HG03064 (cell line): ENCODE measurements around the gene PUS7L.
"Not testable (repeated sequence)": the region's sequence is repeated elsewhere in the genome, so short reads cannot be mapped to it uniquely, and the experiment has no call there.

ENCODE experiments used
- ATAC-seq: cut with Tn5 transposase; IDR thresholded peaks from one replicate; pipeline ENCODE4 v1.9.1; 2021; ENCODE audit warnings: low read depth; ENCODE audit not compliant: unreplicated experiment

PUS7L gene

DNA sequence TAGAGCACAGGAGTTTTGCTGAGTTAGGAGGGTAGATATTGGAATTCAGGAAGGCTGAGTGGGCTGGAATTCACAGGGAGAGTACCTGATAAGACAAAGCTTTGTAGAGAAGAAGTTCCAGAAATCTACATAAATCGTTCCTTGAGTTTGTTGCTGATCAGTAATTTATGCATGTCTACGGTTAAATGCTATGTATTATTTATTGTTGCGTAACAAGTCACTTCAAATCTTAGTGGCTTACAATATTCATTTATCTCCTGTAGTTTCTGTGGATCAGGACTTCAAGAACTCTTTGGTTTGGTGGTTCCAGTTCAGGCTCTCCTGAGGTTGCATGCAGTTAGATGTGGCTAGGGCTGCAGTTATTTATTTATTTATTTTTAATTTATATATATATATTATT is 7.8 kb downstream of the PUS7L start:
- ATAC-seq, result no peak

DNA sequence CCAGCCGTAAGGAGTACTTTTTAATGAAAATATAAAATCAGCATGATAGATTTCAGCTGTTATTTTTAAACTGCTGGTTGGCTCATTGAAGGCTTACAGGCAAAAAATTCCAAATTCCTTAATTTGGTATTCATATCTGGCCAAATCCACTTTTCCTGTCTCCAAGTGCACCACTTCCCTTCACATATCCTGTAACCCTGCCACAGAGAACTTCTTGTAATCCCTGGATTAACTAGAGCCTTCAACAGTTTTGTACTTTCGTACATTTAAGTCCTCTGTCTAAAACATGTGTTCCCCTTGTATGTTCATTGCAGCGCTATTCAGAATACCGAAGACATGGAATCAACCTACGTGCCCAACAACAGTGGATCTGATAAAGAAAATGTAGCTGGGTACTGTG is 9.6 kb downstream of the PUS7L start:
- no peak for ATAC-seq

DNA sequence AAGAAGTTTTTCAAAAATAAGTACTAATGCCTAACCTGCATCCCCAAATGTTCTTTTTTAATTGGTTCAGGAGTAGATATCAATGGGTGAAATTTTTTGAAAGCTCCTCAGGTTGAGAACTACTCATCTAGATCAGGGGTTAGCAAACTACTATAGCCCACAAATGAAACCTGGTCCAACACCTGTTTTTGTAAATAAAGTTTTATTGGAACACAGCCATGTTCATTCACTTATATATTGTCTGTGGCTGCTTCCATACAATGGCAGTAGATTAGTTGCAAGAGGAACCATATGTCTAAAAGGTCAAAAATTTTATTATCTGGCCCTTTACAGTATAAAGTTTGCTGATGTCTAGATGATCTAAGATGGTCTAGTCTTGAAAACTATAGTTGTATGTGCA is 13.8 kb downstream of the PUS7L start:
- no peak for ATAC-seq

DNA sequence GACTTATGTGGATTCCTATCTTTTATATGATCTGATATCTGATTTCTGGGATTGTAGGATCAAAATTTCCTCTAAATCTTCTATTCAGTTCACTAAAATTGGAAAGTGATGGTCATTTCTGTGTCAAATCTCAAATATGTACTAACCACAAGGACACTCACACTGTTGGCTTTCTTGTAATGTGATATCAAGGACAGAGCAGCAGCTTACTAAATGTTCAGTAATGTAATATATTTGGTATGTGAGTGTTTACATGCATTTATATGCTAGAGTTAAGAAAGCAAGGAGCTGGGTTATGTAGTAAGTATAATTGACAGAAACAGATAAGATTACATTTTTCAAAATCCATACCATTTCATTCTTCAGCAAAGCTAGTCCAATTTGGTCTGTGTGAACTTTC is 16.5 kb downstream of the PUS7L start:
- no peak for ATAC-seq

DNA sequence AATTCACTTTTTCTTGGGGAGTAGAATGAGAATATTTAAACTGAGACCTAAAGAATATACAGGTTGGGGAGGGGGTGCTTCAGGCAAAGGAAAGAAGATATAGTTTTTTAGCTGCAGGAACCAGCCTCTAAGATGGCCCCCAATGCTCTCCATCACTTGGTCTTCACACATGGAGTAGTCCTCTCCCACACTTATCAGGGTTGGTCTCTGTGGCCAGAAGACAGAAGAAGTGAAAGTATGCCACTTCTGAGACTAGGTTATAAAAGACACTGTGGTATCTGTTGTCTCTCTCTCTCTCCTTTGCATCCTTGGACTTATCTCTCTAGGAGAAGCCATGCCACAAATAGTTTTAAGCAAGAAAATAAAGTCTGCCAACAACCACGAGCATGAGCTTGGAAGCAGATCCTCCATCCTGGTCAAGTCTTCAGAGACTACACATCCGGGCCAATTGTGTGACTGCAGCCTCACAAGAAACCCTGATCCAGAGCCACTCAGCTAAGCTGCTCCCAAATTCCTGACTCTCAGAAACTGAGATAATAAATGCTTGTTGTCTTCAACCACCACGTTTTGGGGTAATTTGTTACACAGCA is 18.0 kb downstream of the PUS7L start:
- ATAC-seq, result no peak

DNA sequence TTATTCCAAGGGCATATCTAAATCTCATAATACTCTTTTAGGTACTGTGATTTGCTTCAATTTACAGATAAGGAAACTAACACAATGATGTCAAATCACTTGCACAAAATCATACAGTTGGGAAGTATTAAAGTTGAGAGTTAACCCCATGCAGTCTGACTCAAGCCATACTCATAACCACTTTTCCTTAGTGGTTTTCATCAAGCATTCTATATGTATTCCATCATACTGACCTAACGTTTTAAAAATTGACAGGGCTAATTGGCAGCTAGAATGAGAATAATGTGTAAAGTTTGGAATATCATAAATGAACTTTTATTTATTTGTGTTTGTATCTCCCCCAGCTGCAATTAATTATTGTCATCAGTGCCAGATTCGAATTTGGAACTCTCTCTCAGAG is 20.9 kb downstream of the PUS7L start:
- ATAC-seq, result no peak

DNA sequence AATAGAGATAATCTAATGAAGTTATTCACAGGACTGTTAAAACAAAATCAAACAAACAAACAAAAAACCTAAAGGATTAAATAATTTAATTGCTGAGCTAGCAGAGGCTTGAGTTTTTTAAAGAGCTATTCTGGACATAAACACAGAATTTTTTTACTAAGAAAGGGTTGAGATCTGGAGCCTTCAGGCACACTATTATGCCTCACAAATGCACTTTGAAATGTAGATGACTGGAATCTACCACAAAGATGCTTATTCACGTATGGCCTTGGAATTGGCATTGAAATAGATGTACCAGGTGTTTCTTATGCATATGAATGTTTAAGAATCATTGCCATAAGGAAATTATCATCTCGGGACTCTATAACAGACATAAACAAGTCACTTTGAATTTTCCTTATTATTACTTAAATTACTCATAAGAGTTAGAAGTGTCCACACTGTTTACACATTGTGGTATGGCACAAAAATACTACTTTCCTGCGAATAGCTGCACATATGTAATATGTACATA is 21.6 kb downstream of the PUS7L start:
- ATAC-seq, result no peak

DNA sequence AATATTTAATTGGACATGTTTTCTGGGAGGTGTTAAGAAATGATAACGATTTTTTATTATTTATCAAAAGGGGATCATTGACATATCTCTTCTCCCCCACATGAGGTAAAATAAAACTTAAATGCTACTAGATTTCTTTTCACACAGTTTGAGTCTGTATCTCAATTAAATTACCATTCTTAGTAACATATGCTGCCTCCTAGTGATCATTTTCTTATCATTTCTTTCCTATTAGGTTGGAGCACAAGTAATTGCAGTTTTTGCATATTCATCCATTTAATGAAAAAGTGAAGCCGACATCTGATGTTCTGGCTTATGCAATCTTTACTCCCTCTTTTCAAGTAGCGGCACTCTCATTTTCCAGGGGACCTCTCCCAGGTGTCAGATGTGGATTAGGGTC is 24.9 kb downstream of the PUS7L start:
- ATAC-seq, result no peak

DNA sequence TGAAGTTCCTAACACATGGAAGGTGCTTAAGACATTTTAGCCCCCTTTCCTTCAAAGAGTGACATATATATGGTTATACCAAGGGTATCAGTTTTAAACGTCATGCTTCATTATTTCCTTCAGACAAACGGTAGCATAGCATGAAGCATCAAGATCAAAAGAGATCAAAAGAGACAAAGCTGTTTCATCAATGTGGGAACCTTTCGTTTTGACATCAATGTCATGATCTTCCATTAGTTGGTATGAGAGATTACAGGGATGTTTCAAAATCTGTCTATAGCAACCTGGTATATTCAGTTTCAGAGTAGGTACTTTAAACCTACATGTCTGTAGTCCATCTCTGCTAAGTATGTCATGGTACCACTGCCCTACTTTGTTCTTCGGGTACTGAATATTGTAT is 28.3 kb downstream of the PUS7L start:
- ATAC-seq, result no peak

DNA sequence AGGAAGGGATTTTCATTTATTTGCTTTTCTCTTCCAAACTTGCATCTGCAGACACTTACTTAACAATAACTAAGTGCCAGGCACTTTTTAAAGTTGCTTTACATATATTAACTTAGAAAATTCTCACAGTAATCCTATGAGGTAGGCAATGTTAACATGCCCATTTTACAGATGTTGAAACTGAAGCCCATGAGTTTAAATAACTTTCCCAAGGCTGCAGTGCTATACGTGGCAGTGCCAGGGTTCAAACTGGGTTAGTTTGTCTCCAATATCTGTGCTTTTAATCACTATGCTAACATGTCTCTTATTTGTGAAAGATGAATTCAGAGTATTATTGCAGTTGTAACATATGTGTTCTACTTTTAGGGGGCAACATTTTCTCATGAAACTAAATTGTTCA is 29.9 kb downstream of the PUS7L start:
- no peak for ATAC-seq

DNA sequence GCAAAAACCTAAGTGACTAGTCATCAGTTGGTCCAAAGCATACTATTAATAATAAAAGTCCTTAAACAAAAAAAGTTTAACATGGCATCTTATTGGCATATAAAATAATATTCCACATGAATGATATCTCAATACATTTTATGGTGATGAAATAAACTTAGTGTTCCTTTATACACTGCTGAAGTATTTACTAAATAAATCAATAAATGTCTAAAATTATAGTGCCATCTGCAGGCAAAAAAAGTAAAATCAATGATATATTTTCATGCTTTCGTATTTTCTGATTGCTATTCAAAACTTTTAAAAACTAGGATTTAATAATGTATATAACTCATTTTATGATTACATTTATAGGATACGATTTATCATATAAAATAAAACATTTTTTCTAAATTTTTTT is 30.5 kb downstream of the PUS7L start:
- ATAC-seq, result no peak

DNA sequence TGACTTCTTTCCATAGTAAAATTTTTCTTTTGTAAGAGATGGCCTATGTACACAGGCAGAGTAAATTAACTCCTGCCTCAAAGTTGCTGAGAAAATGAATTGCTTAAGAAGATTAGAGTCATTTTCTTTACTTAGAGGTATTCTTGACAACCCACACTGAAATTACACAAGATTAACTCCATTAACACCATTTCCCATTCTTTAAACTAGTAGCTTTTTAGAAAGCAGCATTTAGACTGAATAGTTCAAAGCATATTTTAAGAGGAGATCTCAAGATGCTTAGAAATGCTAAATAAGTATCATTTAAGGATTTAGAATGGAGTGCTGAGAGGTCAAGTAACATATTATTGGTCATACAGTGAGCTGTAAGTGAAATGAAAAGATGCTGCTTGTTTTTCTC is 35.5 kb downstream of the PUS7L start:
- no peak for ATAC-seq

DNA sequence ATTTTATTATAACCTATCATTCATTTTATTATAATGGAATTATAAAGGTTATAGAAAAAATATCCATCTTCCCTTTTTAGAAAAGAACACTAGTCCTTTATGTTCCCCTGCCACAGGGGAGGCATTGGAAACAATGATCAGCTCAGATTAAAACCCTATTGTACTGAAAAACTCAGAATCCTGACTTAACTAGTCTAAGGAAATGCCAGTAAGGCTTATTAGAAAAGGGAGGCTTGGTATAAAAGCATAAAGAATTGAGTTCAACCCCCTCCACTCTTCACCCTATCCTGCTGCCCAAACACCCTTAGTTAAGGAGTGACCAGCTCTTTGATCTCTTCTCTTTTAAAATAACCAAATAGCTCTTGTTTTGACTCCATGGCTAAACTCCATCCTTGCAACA is 36.0 kb downstream of the PUS7L start:
- no peak for ATAC-seq

DNA sequence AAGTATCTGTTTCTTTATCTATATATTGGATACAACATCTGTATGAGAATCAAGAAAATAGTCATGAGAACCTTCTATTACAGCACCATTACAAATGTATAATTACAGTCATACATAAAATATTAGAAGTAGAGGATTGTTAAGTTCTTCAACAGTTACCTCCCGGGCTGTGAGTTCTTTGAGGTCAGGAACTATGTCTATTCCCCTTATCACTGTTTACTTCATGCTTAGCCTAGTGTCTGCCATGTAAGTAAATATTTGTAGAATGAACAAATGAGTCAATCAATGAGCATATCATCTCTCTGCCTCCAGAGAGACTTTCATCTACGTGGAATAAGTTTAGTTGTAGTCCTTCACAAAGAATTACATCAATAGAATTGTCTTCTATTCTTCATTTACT is 47.2 kb downstream of the PUS7L start:
- no peak for ATAC-seq

DNA sequence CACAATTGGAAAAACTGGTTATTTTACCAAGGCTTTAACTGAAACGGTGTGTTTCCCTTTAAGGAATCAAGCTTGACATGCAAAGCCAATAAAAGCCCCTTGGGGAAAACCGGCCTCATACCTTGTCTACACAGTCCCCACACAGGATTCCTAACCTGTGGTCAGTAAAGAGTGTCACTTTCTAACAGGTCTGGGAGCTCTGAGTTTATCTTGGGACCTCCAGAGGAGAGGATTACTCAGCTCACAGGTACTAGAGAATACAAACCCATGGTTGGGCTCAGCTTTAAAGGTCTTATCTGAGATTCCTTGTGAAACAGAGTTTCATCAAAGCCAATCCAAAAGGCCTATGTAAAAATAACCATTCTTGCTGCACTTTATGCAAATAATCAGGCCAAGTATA is 54.8 kb downstream of the PUS7L start:
- ATAC-seq, result not testable (repeated sequence)

DNA sequence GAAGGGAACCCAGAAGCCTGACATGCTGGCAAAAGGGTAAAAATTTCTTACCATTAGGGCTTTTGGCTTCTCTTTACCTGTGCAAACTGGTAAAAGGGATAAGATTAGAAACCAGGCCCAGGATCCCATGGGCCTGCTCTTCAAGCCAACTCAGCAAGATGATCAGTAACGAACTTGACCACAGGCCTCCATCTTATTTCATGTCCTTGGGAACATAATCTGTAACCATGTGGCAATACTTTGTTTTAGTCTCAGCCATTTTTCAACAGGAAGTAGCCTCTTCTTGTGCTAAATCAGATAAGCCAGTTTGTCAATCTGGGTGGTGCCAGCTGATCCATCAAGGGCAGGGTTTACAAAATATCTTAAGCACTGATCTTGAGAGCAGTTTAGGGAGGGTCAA is 57.4 kb downstream of the PUS7L start:
- not testable (repeated sequence) for ATAC-seq

DNA sequence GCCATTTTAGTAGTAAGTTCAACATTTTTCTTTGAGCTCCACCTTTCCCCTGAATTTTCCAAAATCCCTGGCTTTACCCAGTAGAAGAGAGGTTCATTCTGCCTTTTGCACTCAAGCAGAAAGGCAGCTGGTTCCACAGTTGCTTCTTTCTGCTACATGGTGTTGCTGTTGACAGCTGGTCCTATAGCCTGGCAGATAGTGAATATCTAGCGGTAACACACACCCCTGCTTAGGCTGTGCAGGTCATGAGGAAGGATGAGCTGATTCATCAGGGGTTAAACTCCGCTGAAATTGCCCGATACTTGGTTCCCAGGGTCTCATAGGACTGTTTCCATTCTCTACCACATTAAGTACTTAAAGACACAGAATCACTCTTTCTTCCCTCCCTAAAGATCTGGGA is 62.4 kb downstream of the PUS7L start:
- no peak for ATAC-seq

DNA sequence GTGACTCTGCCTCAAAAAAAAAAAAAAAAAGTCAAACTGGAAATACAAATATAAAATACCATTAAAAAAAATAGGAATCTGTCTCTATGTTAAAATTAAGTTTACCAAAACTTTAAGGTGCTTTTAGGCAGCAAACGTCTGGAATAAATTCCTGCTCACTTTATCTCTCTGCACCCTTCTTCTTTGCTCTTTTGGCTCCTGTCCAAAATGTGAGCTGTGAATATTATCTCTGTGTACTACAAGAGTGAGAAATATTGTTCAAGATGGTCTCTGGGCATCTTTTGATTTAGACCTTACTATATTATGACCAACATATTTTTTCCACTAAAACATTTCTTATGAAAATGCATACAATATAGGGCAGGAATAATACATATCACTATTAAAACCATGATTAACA is 63.7 kb downstream of the PUS7L start:
- ATAC-seq, result no peak

DNA sequence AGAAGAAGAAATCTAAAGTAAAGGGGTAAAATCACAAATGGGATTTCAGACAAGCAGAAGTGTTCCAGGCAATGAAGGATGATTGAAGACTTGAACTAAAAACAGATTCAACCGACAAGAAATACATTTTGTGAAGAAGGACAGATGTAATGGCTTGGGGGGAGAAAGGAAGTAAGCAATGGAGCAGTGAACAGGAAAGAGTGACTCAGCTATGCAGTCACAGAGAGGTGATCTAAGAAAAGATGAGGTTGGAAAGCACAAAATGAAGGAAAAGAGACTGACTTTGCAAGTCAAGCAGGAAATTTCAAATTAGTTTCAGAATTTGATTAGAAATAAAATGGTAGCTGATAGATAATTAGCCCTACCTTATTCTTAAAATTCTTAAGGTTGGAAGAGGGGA is 66.5 kb downstream of the PUS7L start:
- ATAC-seq, result no peak

DNA sequence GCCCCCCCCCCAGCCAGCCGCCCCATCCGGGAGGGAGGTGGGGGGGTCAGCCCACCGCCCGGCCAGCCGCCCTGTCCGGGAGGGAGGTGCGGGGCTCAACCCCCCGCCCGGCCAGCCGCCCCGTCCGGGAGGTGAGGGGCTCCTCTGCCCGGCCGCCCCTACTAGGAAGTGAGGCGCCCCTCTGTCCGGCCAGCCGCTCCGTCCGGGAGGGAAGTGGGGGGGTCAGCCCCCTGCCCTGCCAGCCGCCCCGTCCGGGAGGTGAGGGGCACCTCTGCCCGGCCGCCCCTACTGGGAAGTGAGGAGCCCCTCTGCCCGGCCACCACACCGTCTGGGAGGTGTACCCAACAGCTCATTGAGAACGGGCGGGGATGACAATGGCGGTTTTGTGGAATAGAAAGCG is 73.1 kb downstream of the PUS7L start:
- not testable (repeated sequence) for ATAC-seq

DNA sequence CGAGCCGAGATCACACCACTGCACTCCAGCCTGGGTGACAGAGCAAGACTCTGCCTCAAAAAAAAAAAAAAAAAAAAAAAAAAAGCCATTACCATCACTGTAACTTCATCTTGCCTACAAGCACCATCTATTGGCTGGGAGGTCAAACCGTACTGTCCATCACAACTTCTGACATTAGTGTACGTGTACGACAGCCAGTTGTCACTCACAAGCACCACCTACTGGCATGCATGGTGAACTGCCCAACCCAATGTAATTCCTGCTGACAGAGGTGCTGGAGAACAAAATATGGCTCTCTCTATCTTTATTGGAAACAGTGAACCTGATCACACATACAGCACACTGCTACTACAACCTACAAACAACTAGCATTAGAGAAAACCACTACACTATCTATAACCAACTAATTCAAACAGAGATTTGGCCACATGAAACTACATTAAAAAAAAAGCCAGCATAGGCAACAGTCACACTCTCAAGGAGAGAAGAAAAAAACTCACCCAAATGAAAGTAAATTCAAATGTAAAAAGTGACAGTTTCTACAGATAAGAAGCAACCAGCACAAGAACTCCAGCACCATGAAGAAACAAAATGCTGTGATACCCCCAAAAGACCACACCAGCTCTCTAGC is 82.3 kb downstream of the PUS7L start:
- ATAC-seq, result no peak

DNA sequence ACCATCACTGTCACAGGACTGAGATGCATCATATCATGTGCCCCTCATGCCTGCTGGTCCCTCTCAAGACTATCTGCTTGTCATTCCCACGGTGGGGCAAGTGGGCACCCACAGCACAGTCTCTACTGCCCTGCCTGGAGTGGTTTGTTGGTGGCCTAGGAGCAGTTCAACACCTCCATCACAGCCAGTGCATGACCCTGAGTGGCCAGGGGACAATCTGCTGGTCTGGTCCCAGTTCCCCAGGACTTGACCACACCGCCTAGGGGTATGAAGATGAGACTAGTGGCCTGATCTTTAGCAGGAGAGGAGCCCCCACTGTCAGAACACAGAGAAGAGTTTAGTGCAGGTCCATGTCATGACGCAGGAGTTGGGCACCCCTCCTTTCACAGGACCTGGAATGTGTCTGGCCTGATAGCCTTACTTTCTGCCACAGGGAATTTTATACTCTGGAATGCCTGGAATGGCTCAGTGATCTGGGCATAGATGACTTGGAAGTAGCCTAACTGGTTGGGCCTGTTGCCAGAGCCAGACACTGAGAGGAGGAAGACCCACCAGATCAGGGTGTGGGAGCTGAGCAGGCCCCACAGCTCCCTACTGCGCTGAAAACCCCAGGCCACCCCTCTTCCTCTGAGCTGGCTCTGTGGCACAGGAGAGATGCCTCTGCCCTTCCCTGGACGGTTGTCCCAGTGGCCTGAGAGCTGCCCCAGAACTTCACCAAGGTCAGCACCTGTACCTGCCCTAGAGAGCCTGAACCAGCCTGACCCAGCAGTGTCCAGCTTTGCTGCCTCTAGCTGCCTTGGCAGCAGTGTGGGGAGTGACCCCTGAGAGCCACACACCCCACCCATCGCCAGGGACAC is 83.3 kb downstream of the PUS7L start:
- no peak for ATAC-seq
